Endometrium (tissue), 2 donors: Measurements from ENCODE around the gene RABEP1.

Experiments used
- FAIRE-seq: peaks from 2 replicates; lab custom pipeline; 2012; peaks lifted over from hg19 to GRCh38; lab: Jason Lieb, UNC
- donor health status: control.
- donor health status: control.

Gene RABEP1

GRCh38 chr17:5269241-5269960, 12.7 kb upstream of the RABEP1 start:
- no peak for FAIRE-seq

- FAIRE-seq, result no peak
These were observed 9.8 kb upstream of the RABEP1 start for GRCh38 chr17:5272322-5272721.

- no peak for FAIRE-seq
These were observed 646 bp downstream of the RABEP1 start for GRCh38 chr17:5282642-5283217.

GRCh38 chr17:5283571-5284315, 1.7 kb downstream of the RABEP1 start:
- no peak for FAIRE-seq

GRCh38 chr17:5284681-5285080, 2.6 kb downstream of the RABEP1 start:
- no peak for FAIRE-seq

- no peak for FAIRE-seq
These were observed 4.8 kb downstream of the RABEP1 start for GRCh38 chr17:5286846-5287245.

- no peak for FAIRE-seq
These were observed 9.7 kb downstream of the RABEP1 start for GRCh38 chr17:5291683-5292350.

- no peak for FAIRE-seq
These were observed 15.2 kb downstream of the RABEP1 start for GRCh38 chr17:5297245-5297644.

GRCh38 chr17:5299383-5299782, 17.3 kb downstream of the RABEP1 start:
- FAIRE-seq, result no peak

GRCh38 chr17:5304636-5305035, 22.6 kb downstream of the RABEP1 start:
- FAIRE-seq, result no peak

- FAIRE-seq, result no peak
These were observed 27.8 kb downstream of the RABEP1 start for GRCh38 chr17:5309851-5310250.

- FAIRE-seq, result no peak
These were observed 43.8 kb downstream of the RABEP1 start for GRCh38 chr17:5325851-5326250.

- FAIRE-seq, result no peak
These were observed 47.9 kb downstream of the RABEP1 start for GRCh38 chr17:5329784-5330557.

GRCh38 chr17:5330981-5331380, 48.9 kb downstream of the RABEP1 start:
- FAIRE-seq, result no peak

- no peak for FAIRE-seq
These were observed 49.4 kb downstream of the RABEP1 start for GRCh38 chr17:5331506-5331905.

- FAIRE-seq, result no peak
These were observed 62.8 kb downstream of the RABEP1 start for GRCh38 chr17:5344914-5345313.

- FAIRE-seq, result no peak
These were observed 70.7 kb downstream of the RABEP1 start for GRCh38 chr17:5352681-5353289.

GRCh38 chr17:5354310-5354709, 72.2 kb downstream of the RABEP1 start:
- no peak for FAIRE-seq

GRCh38 chr17:5354886-5355415, 72.9 kb downstream of the RABEP1 start:
- no peak for FAIRE-seq

GRCh38 chr17:5355421-5356129, 73.5 kb downstream of the RABEP1 start:
- FAIRE-seq, result no peak

GRCh38 chr17:5361426-5361825, 79.3 kb downstream of the RABEP1 start:
- no peak for FAIRE-seq
